DND-41 (cell line): ENCODE data around the gene HMCN1.
"Not testable (repeated sequence)": the region's sequence is repeated elsewhere in the genome, so short reads cannot be mapped to it uniquely, and the experiment has no call there.

Source experiments
- ATAC-seq: fragments of 200-7000 bp; cut with Tn5 transposase; 3 replicates; pipeline ENCODE4 v1.9.1; 2021; ENCODE audit warnings: low read depth; ENCODE audit not compliant: insufficient read depth
- DNase-seq: peaks from one replicate; pipeline ENCODE4 v3.0.0-alpha.2; 2020
- H2AFZ ChIP-seq: 2 replicates; pipeline ENCODE4 v1.6.0; 2012; ENCODE audit warnings: low read depth, low read length
- H3K27ac ChIP-seq: 2 replicates; pipeline ENCODE4 v1.5.1; 2012; ENCODE audit warnings: low read length, inconsistent platforms
- H3K27me3 ChIP-seq: fragments of 200-600 bp; sonication (generic); 2 replicates; pipeline ENCODE4 v1.6.0; 2012; ENCODE audit warnings: low read length, mild to moderate bottlenecking, inconsistent platforms; ENCODE audit not compliant: insufficient read depth, poor library complexity
- H3K36me3 ChIP-seq: 2 replicates; pipeline ENCODE4 v1.5.1; 2012; ENCODE audit warnings: low read length, inconsistent platforms; ENCODE audit not compliant: insufficient read depth
- H3K4me1 ChIP-seq: 2 replicates; pipeline ENCODE4 v1.5.1; 2012; ENCODE audit warnings: mild to moderate bottlenecking, low read length; ENCODE audit not compliant: insufficient read depth
- H3K4me2 ChIP-seq: 2 replicates; pipeline ENCODE4 v1.6.0; 2012; ENCODE audit warnings: mild to moderate bottlenecking, moderate library complexity, low read length, inconsistent platforms; ENCODE audit not compliant: insufficient read depth
- H3K4me3 ChIP-seq, 2 experiments: fragments of 200-600 bp in 1 of 2; shearing (Covaris generic) in 1 of 2; 2 replicates each; pipeline ENCODE4 v1.5.1; 2012 to 2016; ENCODE audit warnings: inconsistent platforms in 2 of 2, low read length in 2 of 2, mild to moderate bottlenecking in 2 of 2, low read depth in 1 of 2, moderate library complexity in 1 of 2
- H3K79me2 ChIP-seq: 2 replicates; pipeline ENCODE4 v1.6.0; 2012; ENCODE audit warnings: low read length, inconsistent platforms; ENCODE audit not compliant: insufficient read depth
- H3K9ac ChIP-seq: 2 replicates; pipeline ENCODE4 v1.6.0; 2012; ENCODE audit warnings: low read depth, mild to moderate bottlenecking, inconsistent platforms, low read length, moderate library complexity
- H3K9me3 ChIP-seq: 2 replicates; pipeline ENCODE4 v1.5.1; 2012; ENCODE audit warnings: low read length, moderate library complexity, mild to moderate bottlenecking, inconsistent platforms; ENCODE audit not compliant: insufficient read depth, severe bottlenecking
- H4K20me1 ChIP-seq: 2 replicates; pipeline ENCODE4 v1.6.0; 2012; ENCODE audit warnings: low read length; ENCODE audit not compliant: insufficient read depth
- CTCF ChIP-seq: IDR thresholded peaks from 2 replicates; pipeline ENCODE4 v1.5.1; 2012; ENCODE audit warnings: borderline replicate concordance, low read length, moderate library complexity, mild to moderate bottlenecking; ENCODE audit not compliant: poor library complexity, severe bottlenecking; ENCODE audit errors: extremely low read depth
- EZH2 ChIP-seq: IDR thresholded peaks from 3 replicates; pipeline ENCODE4 v1.6.1; 2012; ENCODE audit warnings: borderline replicate concordance, low read depth, mild to moderate bottlenecking, moderate library complexity, low read length, inconsistent platforms; ENCODE audit not compliant: severe bottlenecking

Gene HMCN1

DNA sequence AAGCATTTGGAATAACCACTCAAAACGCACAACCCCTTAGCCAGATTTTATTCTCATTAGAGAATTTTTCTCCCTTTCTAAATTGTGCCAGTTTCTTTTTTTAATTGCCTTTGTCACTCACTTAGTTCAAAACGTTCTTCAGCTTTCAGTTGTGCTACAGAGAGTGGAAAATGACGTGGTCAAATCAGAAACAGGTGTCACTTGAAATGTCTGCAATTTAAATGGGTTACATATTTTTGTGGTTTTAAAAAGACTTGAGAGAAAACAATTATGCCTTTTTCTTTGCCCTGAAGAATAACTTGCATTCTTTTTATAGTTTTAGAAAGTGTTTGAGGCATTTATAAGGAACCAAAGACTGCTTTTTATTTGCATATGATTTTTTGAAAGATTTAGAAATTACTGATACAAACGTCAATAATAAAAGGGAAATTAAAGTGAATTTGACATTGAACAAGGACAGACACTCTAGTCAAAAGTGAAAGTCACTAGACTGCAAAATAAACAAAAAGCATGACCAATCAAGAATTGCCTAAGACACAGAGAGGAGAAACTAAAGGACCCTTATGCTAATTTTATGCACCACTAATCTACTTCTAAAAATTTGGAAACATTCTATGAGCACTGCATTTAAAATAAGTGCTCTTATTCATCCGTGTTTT, 449.9 kb downstream of the HMCN1 start:
- ATAC-seq (no peak), DNase-seq (no peak)
- H3K27ac ChIP-seq, result no peak overlapping the region
- H4K20me1 ChIP-seq, result no peaks in the 10 kb centered on the region
- H3K9me3 ChIP-seq, result no peaks in the 10 kb centered on the region
- no peak overlapping the region for H3K9ac ChIP-seq
- no peaks in the 10 kb centered on the region for H3K27me3 ChIP-seq
- H3K36me3 ChIP-seq, result no peaks in the 10 kb centered on the region
- H3K4me2 ChIP-seq, result no peak overlapping the region
- no peak overlapping the region for H2AFZ ChIP-seq
- no peak for TF ChIP-seq EZH2
- TF ChIP-seq CTCF, result no peak
- H3K4me1 ChIP-seq, result no peaks in the 10 kb centered on the region
- no peaks in the 10 kb centered on the region for H3K79me2 ChIP-seq
- no peak overlapping the region for H3K4me3 ChIP-seq

GRCh38 chr1:186186251-186186650, 452.1 kb downstream of the HMCN1 start:
- not testable (repeated sequence) for H3K4me3 ChIP-seq, H3K4me2 ChIP-seq, H3K9me3 ChIP-seq, H3K27me3 ChIP-seq, DNase-seq, H4K20me1 ChIP-seq, H2AFZ ChIP-seq, H3K79me2 ChIP-seq, H3K9ac ChIP-seq, H3K4me1 ChIP-seq, H3K36me3 ChIP-seq, ATAC-seq, H3K27ac ChIP-seq

GRCh38 chr1:186187601-186188000, 453.4 kb downstream of the HMCN1 start:
- H3K9ac ChIP-seq, result no peak overlapping the region

GRCh38 chr1:186188004-186188539, 453.9 kb downstream of the HMCN1 start:
- Histone ChIP-seq H3K4me1 (no peaks in the 10 kb centered on the region), H3K36me3 (no peaks in the 10 kb centered on the region), H3K4me3 (no peak overlapping the region), H3K4me2 (no peak overlapping the region), H3K27ac (no peak overlapping the region), H3K9ac (no peak overlapping the region), H2AFZ (no peak overlapping the region), H3K9me3 (no peaks in the 10 kb centered on the region), H3K27me3 (no peaks in the 10 kb centered on the region), H4K20me1 (no peaks in the 10 kb centered on the region), H3K79me2 (no peaks in the 10 kb centered on the region)
- ATAC-seq, result no peak
- no peak for TF ChIP-seq EZH2
- TF ChIP-seq CTCF, result no peak
- DNase-seq, result no peak

More at GRCh38 chr1:186187601-186188000, 453.4 kb downstream of the HMCN1 start:
- DNase-seq, result no peak
- Histone ChIP-seq H3K36me3 (no peaks in the 10 kb centered on the region), H3K27me3 (no peaks in the 10 kb centered on the region), H3K79me2 (no peaks in the 10 kb centered on the region), H2AFZ (no peak overlapping the region), H3K4me3 (no peak overlapping the region), H4K20me1 (no peaks in the 10 kb centered on the region), H3K27ac (no peak overlapping the region), H3K4me2 (no peak overlapping the region), H3K9me3 (no peaks in the 10 kb centered on the region), H3K4me1 (no peaks in the 10 kb centered on the region)
- no peak for ATAC-seq
- TF ChIP-seq CTCF (no peak), EZH2 (no peak)
